K562 (cell line): ENCODE results near the gene TXNIP. TPM values are rescaled to one million over a fixed set of nuclear protein-coding genes. Genes with fewer than 3 reads are reported as not detected.

Source experiments
- DEAF1 ChIP-seq: fragments of 450-650 bp; formaldehyde crosslinking; IDR thresholded peaks from 2 replicates; pipeline ENCODE4 v1.4.0; 2020; ENCODE audit warnings: mild to moderate bottlenecking, moderate library complexity
- EGR1 ChIP-seq: fragments of 450-650 bp; conservative IDR thresholded peaks from 2 replicates; pipeline ENCODE4 v1.6.1; 2017; ENCODE audit warnings: mild to moderate bottlenecking
- FOXK2 ChIP-seq, 2 experiments: fragments of 450-650 bp; IDR thresholded peaks in 1 of 2; conservative IDR thresholded peaks in 1 of 2; 2 replicates each; pipeline ENCODE4 v1.6.1; 2016; ENCODE audit warnings: low read depth in 2 of 2, mild to moderate bottlenecking in 1 of 2
- MEF2A ChIP-seq: IDR thresholded peaks from 2 replicates; pipeline ENCODE4 v1.6.1; 2011; ENCODE audit warnings: low read depth, mild to moderate bottlenecking, low read length, moderate library complexity; ENCODE audit not compliant: control insufficient read depth
- MTA1 ChIP-seq: fragments of 450-650 bp; IDR thresholded peaks from 2 replicates; pipeline ENCODE4 v1.6.1; 2017; ENCODE audit warnings: borderline replicate concordance
- NFIC ChIP-seq: fragments of 450-650 bp; IDR thresholded peaks from 2 replicates; pipeline ENCODE4 v1.6.1; 2017; ENCODE audit warnings: mild to moderate bottlenecking, inconsistent platforms
- NFRKB ChIP-seq: fragments of 450-650 bp; IDR thresholded peaks from 2 replicates; pipeline ENCODE4 v1.6.1; 2016; ENCODE audit warnings: low read depth
- NR4A1 ChIP-seq, 2 experiments: fragments of 250-450 bp in 1 of 2; fragments of 450-650 bp in 1 of 2; sonication (Bioruptor Pico) in 1 of 2; IDR thresholded peaks; 2 replicates each; pipeline versions ENCODE4 v1.4.0 to v1.6.1; 2016 to 2020; ENCODE audit warnings: mild to moderate bottlenecking in 2 of 2, missing compliant biosample characterization in 1 of 2, missing genetic modification characterization in 1 of 2, moderate library complexity in 1 of 2
- PHF21A ChIP-seq: fragments of 450-650 bp; IDR thresholded peaks from 2 replicates; pipeline ENCODE4 v1.6.1; 2017; ENCODE audit warnings: low read depth, borderline replicate concordance
- SAP30 ChIP-seq: fragments of 200-600 bp; sonication (generic); IDR thresholded peaks from 2 replicates; pipeline ENCODE4 v1.6.1; 2012; ENCODE audit warnings: borderline replicate concordance, low read depth, mild to moderate bottlenecking, moderate library complexity, low read length, control low read depth, inconsistent platforms; ENCODE audit not compliant: insufficient read depth, poor library complexity, severe bottlenecking
- SRSF9 ChIP-seq: fragments of 200-400 bp; formaldehyde crosslinking; IDR thresholded peaks from 2 replicates; pipeline ENCODE4 v1.6.1; 2017; ENCODE audit warnings: low read depth, low read length, borderline replicate concordance
- ZNF175 ChIP-seq: fragments of 200-800 bp; sonication (Bioruptor generic); IDR thresholded peaks from 2 replicates; pipeline ENCODE4 v1.6.1; 2016; ENCODE audit warnings: low read depth, mild to moderate bottlenecking, missing genetic modification characterization, missing compliant biosample characterization
- polyA plus RNA-seq, 8 experiments: library from polyadenylated mRNA; depleted of rRNA in 4 of 8; stranded (reverse) in 5 of 8; unstranded in 3 of 8; fragments of >200 nt; fragmentation: Nextera tagmentation in 2 of 8; fragmentation: Illumina TruSeq in 1 of 8; extraction: Ambion mirVana in 2 of 8; extraction: Trizol in 1 of 8; gene quantifications; 2 replicates each; pipeline versions ENCODE4 v1.2.1 to v1.2.3, GENCODE V29; 2011 to 2014; ENCODE audit warnings: inconsistent platforms in 1 of 8, missing spikeins in 1 of 8
- total RNA-seq, 7 experiments: library from RNA; depleted of rRNA in 6 of 7; stranded (reverse); fragments of >200 nt in 6 of 7; fragmentation: Illumina TruSeq in 2 of 7; extraction: Trizol in 2 of 7; gene quantifications; 2 replicates each; pipeline versions ENCODE4 v1.2.1 to v1.2.3, GENCODE V29; 2011 to 2021; ENCODE audit warnings: low replicate concordance in 1 of 7
- TF ChIP-seq, protein P1 (sequence below): sonication (generic); formaldehyde crosslinking; IDR thresholded peaks from 2 replicates; pipeline ENCODE4 v1.8.0; 2022; ENCODE audit warnings: missing genetic modification reagents, mild to moderate bottlenecking, borderline replicate concordance
- TF ChIP-seq, protein P2 (sequence below): IDR thresholded peaks from 2 replicates; pipeline ENCODE4 v1.6.1; 2014; ENCODE audit warnings: antibody characterized with exemption
- TF ChIP-seq, protein P3 (sequence below): fragments of 450-650 bp; IDR thresholded peaks from 2 replicates; pipeline ENCODE4 v1.6.1; 2016; ENCODE audit warnings: mild to moderate bottlenecking

Gene TXNIP
- total and polyA plus RNA-seq, 9 of the 15 experiments (the other 6 are each of a cell fraction or from before 2014, with no cell fraction given) = 120 to 499 (median 257) TPM

DNA sequence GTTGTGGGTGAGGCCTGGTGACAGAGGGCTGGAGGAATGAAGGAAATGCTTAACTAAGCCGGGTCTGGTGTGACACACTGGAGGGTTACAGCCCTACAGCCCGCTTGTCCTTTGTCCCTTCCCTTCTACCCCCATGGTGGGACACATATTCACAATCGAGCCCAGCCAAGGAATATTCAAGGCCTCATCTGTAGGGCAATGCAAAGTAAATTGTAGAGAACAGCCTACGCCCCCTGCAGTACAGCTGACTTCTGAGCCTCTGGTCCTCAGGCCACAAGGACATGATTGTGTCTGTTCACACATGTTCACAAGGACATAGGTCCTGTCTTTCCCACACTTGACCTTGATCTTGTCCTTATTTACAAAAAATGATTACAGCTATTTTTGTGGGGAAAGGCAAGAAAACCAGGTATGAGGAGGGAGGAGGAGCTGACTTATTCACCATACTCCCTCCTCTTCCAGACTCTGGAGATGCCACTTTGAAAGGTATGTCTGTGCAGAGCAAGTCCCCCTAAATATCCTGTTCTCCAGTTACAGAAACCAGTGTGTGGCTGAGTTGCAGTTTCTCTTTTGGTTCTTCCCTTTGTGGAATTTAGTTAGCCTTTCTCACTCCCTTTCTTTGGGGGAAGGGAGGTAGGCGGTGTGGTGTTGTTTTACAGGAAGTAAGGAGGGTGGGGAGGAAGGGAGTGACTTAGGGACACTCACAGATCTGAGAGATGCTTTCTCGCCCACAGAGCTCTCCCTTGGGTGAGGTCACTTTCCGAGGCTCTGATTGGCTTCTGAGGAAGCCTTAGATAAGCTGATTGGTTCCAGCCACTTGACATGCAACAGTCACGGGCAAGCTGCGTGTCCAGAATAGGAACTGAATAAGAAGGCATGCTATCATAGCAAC is 17.3 kb downstream of the TXNIP start (continued):
- TF ChIP-seq NFIC = no peak
- peak; percentile 96 for TF ChIP-seq NFRKB
- TF ChIP-seq, protein P1, sequence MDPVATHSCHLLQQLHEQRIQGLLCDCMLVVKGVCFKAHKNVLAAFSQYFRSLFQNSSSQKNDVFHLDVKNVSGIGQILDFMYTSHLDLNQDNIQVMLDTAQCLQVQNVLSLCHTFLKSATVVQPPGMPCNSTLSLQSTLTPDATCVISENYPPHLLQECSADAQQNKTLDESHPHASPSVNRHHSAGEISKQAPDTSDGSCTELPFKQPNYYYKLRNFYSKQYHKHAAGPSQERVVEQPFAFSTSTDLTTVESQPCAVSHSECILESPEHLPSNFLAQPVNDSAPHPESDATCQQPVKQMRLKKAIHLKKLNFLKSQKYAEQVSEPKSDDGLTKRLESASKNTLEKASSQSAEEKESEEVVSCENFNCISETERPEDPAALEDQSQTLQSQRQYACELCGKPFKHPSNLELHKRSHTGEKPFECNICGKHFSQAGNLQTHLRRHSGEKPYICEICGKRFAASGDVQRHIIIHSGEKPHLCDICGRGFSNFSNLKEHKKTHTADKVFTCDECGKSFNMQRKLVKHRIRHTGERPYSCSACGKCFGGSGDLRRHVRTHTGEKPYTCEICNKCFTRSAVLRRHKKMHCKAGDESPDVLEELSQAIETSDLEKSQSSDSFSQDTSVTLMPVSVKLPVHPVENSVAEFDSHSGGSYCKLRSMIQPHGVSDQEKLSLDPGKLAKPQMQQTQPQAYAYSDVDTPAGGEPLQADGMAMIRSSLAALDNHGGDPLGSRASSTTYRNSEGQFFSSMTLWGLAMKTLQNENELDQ (CRISPR knock-in tag) = no peak
- TF ChIP-seq MEF2A = 0 out of 2 replicates have a peak, but pooled peaks have one; percentile 12
- TF ChIP-seq, protein P2, sequence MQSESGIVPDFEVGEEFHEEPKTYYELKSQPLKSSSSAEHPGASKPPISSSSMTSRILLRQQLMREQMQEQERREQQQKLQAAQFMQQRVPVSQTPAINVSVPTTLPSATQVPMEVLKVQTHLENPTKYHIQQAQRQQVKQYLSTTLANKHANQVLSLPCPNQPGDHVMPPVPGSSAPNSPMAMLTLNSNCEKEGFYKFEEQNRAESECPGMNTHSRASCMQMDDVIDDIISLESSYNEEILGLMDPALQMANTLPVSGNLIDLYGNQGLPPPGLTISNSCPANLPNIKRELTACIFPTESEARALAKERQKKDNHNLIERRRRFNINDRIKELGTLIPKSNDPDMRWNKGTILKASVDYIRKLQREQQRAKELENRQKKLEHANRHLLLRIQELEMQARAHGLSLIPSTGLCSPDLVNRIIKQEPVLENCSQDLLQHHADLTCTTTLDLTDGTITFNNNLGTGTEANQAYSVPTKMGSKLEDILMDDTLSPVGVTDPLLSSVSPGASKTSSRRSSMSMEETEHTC = no peak
- peak; percentile 66 for TF ChIP-seq ZNF175
- TF ChIP-seq DEAF1 (CRISPR knock-in tag) = no peak
- peak; percentile 84 to 91 for TF ChIP-seq FOXK2 (conservative IDR thresholded peaks at IDR 0.05 in 1 of 2, IDR thresholded peaks at IDR 0.05 in 1 of 2; ENCODE audit: low read depth in 2 of 2)
- TF ChIP-seq, protein P3, sequence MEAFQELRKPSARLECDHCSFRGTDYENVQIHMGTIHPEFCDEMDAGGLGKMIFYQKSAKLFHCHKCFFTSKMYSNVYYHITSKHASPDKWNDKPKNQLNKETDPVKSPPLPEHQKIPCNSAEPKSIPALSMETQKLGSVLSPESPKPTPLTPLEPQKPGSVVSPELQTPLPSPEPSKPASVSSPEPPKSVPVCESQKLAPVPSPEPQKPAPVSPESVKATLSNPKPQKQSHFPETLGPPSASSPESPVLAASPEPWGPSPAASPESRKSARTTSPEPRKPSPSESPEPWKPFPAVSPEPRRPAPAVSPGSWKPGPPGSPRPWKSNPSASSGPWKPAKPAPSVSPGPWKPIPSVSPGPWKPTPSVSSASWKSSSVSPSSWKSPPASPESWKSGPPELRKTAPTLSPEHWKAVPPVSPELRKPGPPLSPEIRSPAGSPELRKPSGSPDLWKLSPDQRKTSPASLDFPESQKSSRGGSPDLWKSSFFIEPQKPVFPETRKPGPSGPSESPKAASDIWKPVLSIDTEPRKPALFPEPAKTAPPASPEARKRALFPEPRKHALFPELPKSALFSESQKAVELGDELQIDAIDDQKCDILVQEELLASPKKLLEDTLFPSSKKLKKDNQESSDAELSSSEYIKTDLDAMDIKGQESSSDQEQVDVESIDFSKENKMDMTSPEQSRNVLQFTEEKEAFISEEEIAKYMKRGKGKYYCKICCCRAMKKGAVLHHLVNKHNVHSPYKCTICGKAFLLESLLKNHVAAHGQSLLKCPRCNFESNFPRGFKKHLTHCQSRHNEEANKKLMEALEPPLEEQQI = no peak; the same call in 1 of the 2 replicates
- 0 out of 2 replicates have a peak, but pooled peaks have one; percentile 29 for TF ChIP-seq NR4A1 (CRISPR knock-in tag; IDR thresholded peaks at IDR 0.05)
- peak; percentile 78 for TF ChIP-seq NR4A1 (tag; IDR thresholded peaks at IDR 0.05)
- TF ChIP-seq EGR1 = peak; percentile 88
- no peak for TF ChIP-seq PHF21A
- no peak; the same call in 1 of the 2 replicates for TF ChIP-seq MTA1
- peak; percentile 57 for TF ChIP-seq SAP30
- no peak for TF ChIP-seq SRSF9
